ENCODE data around the gene FAM131B. TPM values are rescaled to one million over a fixed set of nuclear protein-coding genes. Genes with fewer than 3 reads are reported as not detected.
A peak's percentile ranks its signal among the peaks of the same experiment; 100 is the strongest.
"Not testable (repeated sequence)": the region's sequence is repeated elsewhere in the genome, so short reads cannot be mapped to it uniquely, and the experiment has no call there.

The FAM131B gene
- polyA plus RNA-seq, 1 donor from 2014 or later: 0.38 TPM

- H3K27me3 Mint-ChIP-seq: no peaks in the 10 kb centered on the region
- H3K27ac Mint-ChIP-seq: no peak overlapping the region
Observed at GRCh38 chr7:143398616-143399015, 36.1 kb upstream of the FAM131B start.

GRCh38 chr7:143397710-143398530 lies 35.4 kb upstream of the FAM131B start:
- no peak overlapping the region for H3K4me3 Mint-ChIP-seq
- H3K27ac Mint-ChIP-seq: no peak overlapping the region
- peaks cover 0 to 1% (median 0%) of the 10 kb centered on the region in 3 donors for H3K9me3 Mint-ChIP-seq
- H3K4me1 Mint-ChIP-seq: peaks cover 0 to 2% (median 0%) of the 10 kb centered on the region in 3 donors
- no peaks in the 10 kb centered on the region for H3K36me3 Mint-ChIP-seq
- no peaks in the 10 kb centered on the region for H3K27me3 Mint-ChIP-seq

More at GRCh38 chr7:143398616-143399015, 36.1 kb upstream of the FAM131B start:
- Mint-ChIP-seq H3K36me3 (no peaks in the 10 kb centered on the region), H3K9me3 (peaks cover 0 to 1% (median 0%) of the 10 kb centered on the region in 3 donors), H3K4me1 (peaks cover 0 to 4% (median 0%) of the 10 kb centered on the region in 3 donors), H3K4me3 (no peak overlapping the region)

GRCh38 chr7:143396625-143397556 lies 34.4 kb upstream of the FAM131B start:
- no peak overlapping the region for H3K4me3 Mint-ChIP-seq
- H3K27me3 Mint-ChIP-seq: no peaks in the 10 kb centered on the region
- H3K4me1 Mint-ChIP-seq: peaks cover 0 to 2% (median 0%) of the 10 kb centered on the region in 3 donors
- no peak overlapping the region for H3K27ac Mint-ChIP-seq
- peaks cover 0 to 1% (median 0%) of the 10 kb centered on the region in 3 donors for H3K9me3 Mint-ChIP-seq
- H3K36me3 Mint-ChIP-seq: no peaks in the 10 kb centered on the region

- H3K27ac Mint-ChIP-seq: no peak overlapping the region
- no peak overlapping the region for H3K4me3 Mint-ChIP-seq
- no peaks in the 10 kb centered on the region for H3K36me3 Mint-ChIP-seq
- no peaks in the 10 kb centered on the region for H3K27me3 Mint-ChIP-seq
- peaks cover 0 to 2% (median 0%) of the 10 kb centered on the region in 3 donors for H3K4me1 Mint-ChIP-seq
- peaks cover 0 to 1% (median 0%) of the 10 kb centered on the region in 3 donors for H3K9me3 Mint-ChIP-seq
Observed at GRCh38 chr7:143396182-143396581, 33.7 kb upstream of the FAM131B start.

GRCh38 chr7:143395187-143396149 lies 33.0 kb upstream of the FAM131B start:
- H3K4me1 Mint-ChIP-seq: peaks cover 0 to 2% (median 0%) of the 10 kb centered on the region in 3 donors
- peaks cover 0 to 1% (median 0%) of the 10 kb centered on the region in 3 donors for H3K9me3 Mint-ChIP-seq
- no peak overlapping the region for H3K4me3 Mint-ChIP-seq
- H3K36me3 Mint-ChIP-seq: no peaks in the 10 kb centered on the region
- H3K27me3 Mint-ChIP-seq: no peaks in the 10 kb centered on the region
- H3K27ac Mint-ChIP-seq: peak overlapping the region in 1 of 3 donors; percentile 77

- H3K4me3 Mint-ChIP-seq: no peak overlapping the region
- no peaks in the 10 kb centered on the region for H3K36me3 Mint-ChIP-seq
- H3K27ac Mint-ChIP-seq: peak overlapping the region in 1 of 3 donors; percentile 77
- H3K4me1 Mint-ChIP-seq: peaks cover 0 to 2% (median 0%) of the 10 kb centered on the region in 3 donors
- H3K9me3 Mint-ChIP-seq: peaks cover 0 to 1% (median 0%) of the 10 kb centered on the region in 3 donors
- no peaks in the 10 kb centered on the region for H3K27me3 Mint-ChIP-seq
Observed at GRCh38 chr7:143394777-143395176, 32.3 kb upstream of the FAM131B start.

GRCh38 chr7:143394068-143394467 lies 31.6 kb upstream of the FAM131B start:
- Mint-ChIP-seq H3K36me3 (no peaks in the 10 kb centered on the region), H3K4me1 (peaks cover 0 to 2% (median 0%) of the 10 kb centered on the region in 3 donors), H3K27ac (no peak overlapping the region), H3K27me3 (no peaks in the 10 kb centered on the region), H3K4me3 (no peak overlapping the region), H3K9me3 (peaks cover 0 to 1% (median 0%) of the 10 kb centered on the region in 3 donors)

GRCh38 chr7:143393267-143394041 lies 30.9 kb upstream of the FAM131B start:
- no peaks in the 10 kb centered on the region for H3K36me3 Mint-ChIP-seq
- peaks cover 0 to 1% (median 0%) of the 10 kb centered on the region in 3 donors for H3K9me3 Mint-ChIP-seq
- H3K27ac Mint-ChIP-seq: no peak overlapping the region
- H3K4me1 Mint-ChIP-seq: peaks cover 0 to 2% (median 0%) of the 10 kb centered on the region in 3 donors
- H3K4me3 Mint-ChIP-seq: no peak overlapping the region
- H3K27me3 Mint-ChIP-seq: no peaks in the 10 kb centered on the region

GRCh38 chr7:143392875-143393266 lies 30.4 kb upstream of the FAM131B start:
- peaks cover 0 to 2% (median 0%) of the 10 kb centered on the region in 3 donors for H3K4me1 Mint-ChIP-seq
- H3K27ac Mint-ChIP-seq: no peak overlapping the region
- H3K9me3 Mint-ChIP-seq: peaks cover 0 to 1% (median 0%) of the 10 kb centered on the region in 3 donors
- no peak overlapping the region for H3K4me3 Mint-ChIP-seq
- no peaks in the 10 kb centered on the region for H3K36me3 Mint-ChIP-seq
- no peaks in the 10 kb centered on the region for H3K27me3 Mint-ChIP-seq

GRCh38 chr7:143392427-143392826 lies 29.9 kb upstream of the FAM131B start:
- H3K27ac Mint-ChIP-seq, H3K4me1 Mint-ChIP-seq, H3K36me3 Mint-ChIP-seq, H3K9me3 Mint-ChIP-seq, H3K4me3 Mint-ChIP-seq, H3K27me3 Mint-ChIP-seq: not testable (repeated sequence)

GRCh38 chr7:143391462-143392404 lies 29.2 kb upstream of the FAM131B start:
- no peak overlapping the region for H3K4me3 Mint-ChIP-seq
- no peaks in the 10 kb centered on the region for H3K27me3 Mint-ChIP-seq

GRCh38 chr7:143390773-143391317 lies 28.3 kb upstream of the FAM131B start:
- Mint-ChIP-seq H3K27me3 (no peaks in the 10 kb centered on the region), H3K4me1 (no peaks in the 10 kb centered on the region), H3K27ac (no peak overlapping the region), H3K36me3 (no peaks in the 10 kb centered on the region), H3K4me3 (no peak overlapping the region), H3K9me3 (peaks cover 0 to 1% (median 0%) of the 10 kb centered on the region in 3 donors)

More at GRCh38 chr7:143391462-143392404, 29.2 kb upstream of the FAM131B start:
- Mint-ChIP-seq H3K36me3 (no peaks in the 10 kb centered on the region), H3K4me1 (no peaks in the 10 kb centered on the region), H3K9me3 (peaks cover 0 to 1% (median 0%) of the 10 kb centered on the region in 3 donors), H3K27ac (no peak overlapping the region)
